Measurements from ENCODE around the gene FAM151A.

DNA sequence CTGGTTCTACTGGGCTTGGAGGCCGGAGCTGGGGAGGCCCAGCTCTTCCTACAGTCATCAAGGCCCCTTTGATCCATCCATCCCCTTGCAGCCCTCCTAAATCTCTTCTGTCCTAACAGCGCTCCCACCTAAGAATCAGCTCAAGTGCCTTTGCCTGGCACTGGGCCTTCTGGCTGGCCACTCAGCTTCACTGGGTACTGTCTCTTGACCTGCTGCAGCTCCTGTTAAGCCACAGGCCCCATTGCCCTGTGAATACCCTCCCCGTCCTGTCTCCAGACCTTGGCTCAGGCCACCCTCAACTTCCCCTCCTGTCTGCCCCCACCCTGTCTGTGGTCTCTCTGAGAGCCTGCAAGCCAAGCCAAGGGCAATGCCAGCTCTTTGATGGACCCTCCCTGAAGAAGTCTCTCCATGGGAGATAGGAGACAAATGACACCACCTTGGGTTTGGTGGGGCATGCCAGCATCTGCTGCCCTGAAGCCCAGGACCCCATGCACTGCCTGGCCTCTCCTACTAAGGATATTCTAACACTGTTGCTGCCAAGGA lies 27.3 kb downstream of the FAM151A start:
- TF ChIP-seq EP300 (IDR thresholded peaks at IDR 0.05; ENCODE audit: borderline replicate concordance) (no peak), EGR1 (IDR thresholded peaks at IDR 0.05) (no peak), CREB1 (IDR thresholded peaks at IDR 0.05; ENCODE audit: low read depth) (no peak), CEBPB (IDR thresholded peaks at IDR 0.05) (no peak), NFIC (IDR thresholded peaks at IDR 0.05) (no peak), TAF1 (IDR thresholded peaks at IDR 0.05; ENCODE audit: low read depth) (no peak)
- TF ChIP-seq, protein P1, sequence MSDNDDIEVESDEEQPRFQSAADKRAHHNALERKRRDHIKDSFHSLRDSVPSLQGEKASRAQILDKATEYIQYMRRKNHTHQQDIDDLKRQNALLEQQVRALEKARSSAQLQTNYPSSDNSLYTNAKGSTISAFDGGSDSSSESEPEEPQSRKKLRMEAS (IDR thresholded peaks at IDR 0.05), result no peak
